HG02840 (cell line): ENCODE data around the gene TMEM167A.
A peak's percentile ranks its signal among the peaks of the same experiment; 100 is the strongest.

Source experiments
- ATAC-seq: cut with Tn5 transposase; IDR thresholded peaks from one replicate; pipeline ENCODE4 v1.9.1; 2021; ENCODE audit warnings: mild to moderate bottlenecking, moderate library complexity, moderate number of reproducible peaks; ENCODE audit not compliant: unreplicated experiment, low FRiP score

The TMEM167A gene, protein sequence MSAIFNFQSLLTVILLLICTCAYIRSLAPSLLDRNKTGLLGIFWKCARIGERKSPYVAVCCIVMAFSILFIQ

GRCh38 chr5:83076742-83077661 is at the start of gene TMEM167A, which contains the start of gene XRCC4:
Gene TMEM167A (minus strand): TSS chr5:83077394. CDS start chr5:83077323, 71 bp downstream.
Gene XRCC4 (plus strand): TSS chr5:83077547. CDS start chr5:83104920, 27,373 bp downstream.
- ATAC-seq = peak; percentile 98

DNA sequence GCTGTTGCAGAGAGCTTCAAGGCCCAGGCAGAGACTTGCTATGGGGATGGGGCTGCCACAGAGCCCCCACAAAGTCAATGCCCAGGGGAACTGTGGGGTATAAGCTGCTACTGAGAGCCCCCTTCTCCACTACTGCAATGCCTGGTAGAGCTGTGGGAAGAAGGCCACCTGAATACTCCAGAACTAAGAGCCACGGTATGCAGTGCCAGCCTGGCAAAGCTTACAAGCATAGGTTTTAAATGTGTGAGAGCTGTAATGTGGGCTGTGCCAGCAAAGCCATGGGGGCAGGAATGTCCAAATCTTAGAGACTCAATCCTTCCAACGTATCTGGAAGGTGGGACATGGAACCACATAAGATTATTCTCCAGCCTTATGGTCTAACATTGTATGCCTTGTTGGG is 49.3 kb upstream of the TMEM167A start:
- ATAC-seq = no peak

- ATAC-seq = no peak
Observed at GRCh38 chr5:83125560-83125959, 48.4 kb upstream of the TMEM167A start.

- no peak for ATAC-seq
Observed at GRCh38 chr5:83124593-83124992, 47.4 kb upstream of the TMEM167A start.

DNA sequence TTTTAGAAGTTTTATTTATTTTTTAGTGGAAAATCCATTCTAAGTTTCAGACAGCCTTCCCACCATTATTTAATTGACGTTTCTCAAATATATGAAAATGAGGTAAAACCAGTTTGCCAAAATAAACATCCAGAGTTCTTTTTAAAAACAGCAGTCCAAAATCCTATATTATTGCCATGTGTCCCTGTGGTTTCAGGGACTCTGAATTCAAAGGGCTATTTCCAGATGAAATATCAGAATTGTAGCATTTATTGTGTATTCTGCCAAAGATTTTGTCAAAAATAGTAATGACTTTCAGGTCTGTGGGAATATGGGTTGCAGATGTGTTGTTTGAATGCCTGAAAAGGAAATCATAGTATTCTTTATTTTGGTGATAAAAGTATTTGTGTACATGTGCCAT is 41.8 kb upstream of the TMEM167A start:
- no peak for ATAC-seq

DNA sequence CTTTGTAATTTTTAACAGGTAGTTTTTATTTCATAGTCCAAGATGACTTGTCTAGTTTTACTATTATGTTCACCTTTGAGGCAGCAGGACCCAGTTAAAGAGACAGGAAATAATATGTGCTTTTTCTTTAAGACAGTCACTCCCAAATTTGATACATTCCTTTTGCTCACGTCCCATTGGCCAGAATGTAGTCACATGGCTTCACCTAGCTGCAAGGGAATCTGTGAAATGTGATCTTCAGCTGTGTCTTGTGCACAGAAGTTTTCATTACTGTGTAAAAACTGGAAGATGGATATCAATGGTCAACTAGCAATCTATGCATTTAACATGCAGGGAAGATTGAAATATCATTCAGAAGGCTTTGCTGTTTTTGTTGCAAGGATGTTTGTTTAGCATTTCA is 41.3 kb upstream of the TMEM167A start:
- ATAC-seq = no peak

GRCh38 chr5:83115816-83116215 is 38.6 kb upstream of the TMEM167A start:
- no peak for ATAC-seq

- ATAC-seq = no peak
Observed at GRCh38 chr5:83109380-83109779, 32.2 kb upstream of the TMEM167A start.

- no peak for ATAC-seq
Observed at GRCh38 chr5:83107692-83108420, 30.7 kb upstream of the TMEM167A start.

- ATAC-seq = no peak
Observed at GRCh38 chr5:83104021-83104420, 26.8 kb upstream of the TMEM167A start.

DNA sequence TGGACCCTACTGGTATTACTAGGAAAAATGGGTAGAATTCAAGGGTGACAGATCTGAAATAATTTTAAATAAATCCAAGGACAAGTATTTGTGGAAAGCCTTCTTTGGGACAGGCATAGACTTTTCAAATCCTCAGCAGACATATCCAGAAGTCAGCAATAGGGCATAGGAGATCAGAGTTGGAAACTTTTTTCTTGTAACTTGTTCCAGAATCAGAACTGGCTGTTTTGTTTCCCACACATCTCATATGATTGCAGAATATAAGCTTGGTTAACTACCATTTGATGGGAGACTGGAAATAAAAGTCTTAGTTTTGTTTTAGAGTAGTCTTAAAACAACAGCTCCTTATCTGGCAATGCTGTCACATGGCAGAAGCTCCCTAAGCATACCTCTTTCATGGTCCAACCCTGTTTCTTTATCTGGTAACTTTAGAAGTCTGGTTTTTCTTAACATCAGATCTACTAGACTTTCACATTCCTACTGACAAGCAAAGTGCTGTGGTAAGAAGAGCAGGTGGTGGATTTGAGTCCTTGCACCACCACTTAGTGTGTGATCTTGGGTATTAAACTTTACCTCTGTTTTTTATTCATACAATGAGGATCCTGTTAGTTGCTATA is 25.3 kb upstream of the TMEM167A start:
- no peak for ATAC-seq

DNA sequence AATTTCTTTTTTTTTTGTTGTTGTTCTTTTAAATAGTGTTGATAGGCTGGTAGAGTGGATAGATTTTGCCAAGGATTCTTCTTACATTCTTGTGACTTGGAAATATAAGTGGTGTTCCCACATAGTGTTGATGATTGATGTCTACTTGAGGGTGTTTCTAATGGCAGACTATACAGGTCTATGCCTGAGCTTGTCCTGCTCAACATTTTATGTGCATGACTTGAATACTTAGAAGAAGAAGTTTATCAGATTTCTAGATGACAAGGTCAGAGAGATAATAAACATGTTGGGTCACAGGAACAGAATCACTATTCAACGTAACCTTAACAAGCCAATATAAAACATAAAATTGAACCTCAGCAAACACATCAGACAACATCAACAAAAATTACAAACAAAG is 24.3 kb upstream of the TMEM167A start:
- no peak for ATAC-seq

DNA sequence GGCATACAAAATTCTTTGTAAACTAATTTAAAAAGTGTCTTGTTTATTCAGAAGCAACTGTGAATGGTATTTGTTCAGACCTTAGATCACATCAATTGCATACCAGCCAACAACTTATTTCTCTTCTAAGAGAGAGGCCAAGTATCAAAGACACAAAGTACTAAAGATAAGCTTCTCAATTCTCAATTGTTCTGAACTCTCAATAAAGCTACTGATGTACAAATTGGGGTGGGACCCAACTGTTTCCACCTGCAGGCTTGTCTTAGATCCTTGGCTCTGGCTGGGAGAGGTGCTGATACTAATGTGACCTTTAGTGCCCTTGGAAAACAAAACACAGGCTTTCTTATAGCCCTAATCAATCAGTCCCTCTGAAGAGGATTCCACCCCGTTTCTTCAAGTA is 22.3 kb upstream of the TMEM167A start:
- no peak for ATAC-seq

DNA sequence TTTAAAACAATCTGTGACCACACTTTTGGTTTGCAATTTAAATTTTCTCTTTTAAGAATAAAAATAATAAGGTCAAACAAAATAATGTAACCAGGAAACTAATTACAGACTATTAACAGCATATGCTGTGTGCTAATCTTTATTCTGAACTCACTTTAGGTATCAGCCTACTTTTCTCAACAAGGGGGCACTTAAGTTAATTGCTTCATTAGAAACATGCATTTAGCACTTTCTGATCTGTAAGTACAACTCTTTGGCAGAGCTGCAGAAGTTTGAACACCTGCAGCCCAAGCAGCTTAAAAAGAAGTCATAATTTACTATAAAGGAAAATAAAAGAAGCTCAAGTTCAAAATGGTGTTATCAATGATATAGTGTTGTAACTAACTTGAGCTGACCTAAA is 21.8 kb upstream of the TMEM167A start:
- no peak for ATAC-seq

DNA sequence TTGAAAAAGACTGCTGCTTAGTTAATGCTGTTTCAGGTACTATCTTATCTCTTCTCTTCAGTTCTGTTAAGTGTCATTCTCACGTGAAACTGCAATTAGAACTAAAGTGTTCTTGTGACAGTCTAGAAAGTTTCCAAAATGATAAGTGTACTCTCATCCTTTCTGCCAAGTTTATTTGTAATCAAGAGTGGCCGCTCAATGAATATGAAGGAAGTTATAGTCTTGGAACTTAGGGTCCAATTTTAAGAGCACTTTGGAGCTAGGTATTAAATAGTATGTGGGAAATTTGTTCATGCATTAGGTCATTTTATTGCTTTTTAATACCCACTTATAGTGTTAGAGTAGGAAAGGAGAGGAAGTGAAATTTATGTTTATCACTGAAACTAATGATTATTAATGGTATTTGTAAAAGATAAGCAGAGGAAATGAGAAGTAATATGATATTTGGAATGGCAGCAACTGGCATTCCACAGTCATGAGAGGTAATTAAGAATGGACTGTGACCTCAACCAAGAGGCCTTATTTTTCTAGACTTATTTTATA is 20.6 kb upstream of the TMEM167A start:
- ATAC-seq = no peak

- ATAC-seq = no peak
Observed at GRCh38 chr5:83096660-83097339, 19.6 kb upstream of the TMEM167A start.

GRCh38 chr5:83095957-83096539 is 18.9 kb upstream of the TMEM167A start:
- no peak for ATAC-seq

GRCh38 chr5:83095163-83095956 is 18.2 kb upstream of the TMEM167A start:
- no peak for ATAC-seq

DNA sequence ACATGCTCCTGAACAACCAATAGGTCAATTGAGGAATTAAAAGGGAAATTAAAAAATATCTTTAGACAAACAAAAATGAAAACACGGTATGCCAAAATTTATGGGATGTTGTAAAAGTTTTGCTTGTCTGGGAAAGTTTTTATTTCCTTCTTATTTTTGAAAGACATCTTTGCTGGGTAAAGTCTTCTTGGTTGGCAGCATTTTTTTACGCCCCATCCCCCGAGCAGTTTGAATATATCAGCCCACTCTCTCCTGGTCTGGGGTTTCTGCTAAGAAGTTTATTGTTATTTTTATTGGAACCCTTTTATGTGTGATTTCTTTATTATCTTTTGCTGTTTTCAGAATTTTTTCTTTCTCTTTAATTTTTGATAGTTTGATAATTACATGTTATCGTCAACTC is 16.5 kb upstream of the TMEM167A start:
- ATAC-seq = no peak
